Ammon's horn (tissue), 1 donor: ENCODE data around the gene CRACR2A.

Experiments used
- DNase-seq: peaks from one replicate; pipeline ENCODE4 v3.0.0-alpha.2; 2016; ENCODE audit warnings: low spot score

Gene CRACR2A

DNA sequence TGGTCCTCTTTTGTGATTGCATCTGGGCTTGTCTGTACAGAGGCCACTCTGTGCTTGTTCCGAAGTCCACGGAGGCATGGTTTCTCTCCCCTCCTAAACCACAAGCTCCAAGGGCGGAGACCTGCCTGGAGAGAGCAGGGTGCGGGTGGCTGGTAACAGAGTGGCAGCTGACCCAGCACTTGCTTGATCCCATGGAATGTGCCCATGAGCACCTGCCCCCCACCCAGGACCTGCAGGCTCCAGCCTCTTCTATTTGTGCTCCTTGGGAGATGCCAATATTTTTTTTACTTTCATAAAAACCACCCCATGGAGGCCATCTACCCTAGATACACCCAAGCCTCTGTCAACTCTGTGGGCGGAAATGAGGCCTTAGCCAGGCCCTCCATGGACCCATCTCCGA is 157.2 kb downstream of the CRACR2A start:
- DNase-seq, result no peak

DNA sequence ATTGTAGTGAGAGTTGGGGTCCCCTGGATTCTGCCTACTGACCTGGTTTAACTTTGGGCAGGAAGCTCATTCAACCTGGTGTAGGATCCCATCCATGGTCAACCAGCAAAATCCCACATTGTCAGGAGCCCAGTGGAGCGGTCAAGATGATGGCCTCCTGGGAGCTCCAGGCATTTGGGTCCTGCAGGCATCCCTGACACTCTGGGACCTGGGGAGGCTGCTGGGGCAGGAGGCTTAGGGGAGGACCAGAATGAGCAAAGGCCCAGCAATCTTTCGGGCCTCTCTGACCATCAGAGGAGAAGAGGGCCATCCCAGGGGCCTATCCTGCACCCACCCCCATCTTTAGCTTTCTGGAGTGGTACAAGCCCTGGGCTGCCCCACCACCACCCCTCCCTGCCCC is 157.9 kb downstream of the CRACR2A start:
- no peak for DNase-seq

DNA sequence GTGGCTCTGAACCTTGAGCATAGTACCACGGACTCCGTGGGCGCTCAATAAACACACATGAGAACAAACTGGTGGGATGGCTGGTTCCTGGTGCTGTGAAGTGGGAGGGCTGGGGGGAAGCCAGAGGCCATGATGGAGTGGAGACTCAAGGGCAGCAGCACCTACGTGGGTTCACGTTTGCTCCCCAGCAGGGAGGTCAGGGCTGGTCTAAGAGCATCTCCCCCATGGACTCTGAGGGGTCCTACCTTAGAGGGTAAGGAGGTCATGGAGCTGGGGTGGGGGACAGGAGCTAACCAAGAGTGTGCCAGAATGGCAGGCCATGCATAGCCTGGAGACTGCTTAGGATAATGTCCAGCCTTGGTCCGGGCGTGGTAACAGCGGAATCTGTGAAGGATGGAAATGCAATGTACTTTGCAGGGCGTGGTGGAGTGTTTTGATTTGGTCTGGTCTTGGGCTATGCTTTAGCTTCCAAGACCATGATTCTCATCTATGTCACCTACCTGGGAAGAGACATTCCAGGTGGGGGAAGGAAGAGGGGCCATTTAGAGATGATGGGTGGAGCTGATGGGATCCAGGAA is 158.9 kb downstream of the CRACR2A start:
- DNase-seq, result no peak

DNA sequence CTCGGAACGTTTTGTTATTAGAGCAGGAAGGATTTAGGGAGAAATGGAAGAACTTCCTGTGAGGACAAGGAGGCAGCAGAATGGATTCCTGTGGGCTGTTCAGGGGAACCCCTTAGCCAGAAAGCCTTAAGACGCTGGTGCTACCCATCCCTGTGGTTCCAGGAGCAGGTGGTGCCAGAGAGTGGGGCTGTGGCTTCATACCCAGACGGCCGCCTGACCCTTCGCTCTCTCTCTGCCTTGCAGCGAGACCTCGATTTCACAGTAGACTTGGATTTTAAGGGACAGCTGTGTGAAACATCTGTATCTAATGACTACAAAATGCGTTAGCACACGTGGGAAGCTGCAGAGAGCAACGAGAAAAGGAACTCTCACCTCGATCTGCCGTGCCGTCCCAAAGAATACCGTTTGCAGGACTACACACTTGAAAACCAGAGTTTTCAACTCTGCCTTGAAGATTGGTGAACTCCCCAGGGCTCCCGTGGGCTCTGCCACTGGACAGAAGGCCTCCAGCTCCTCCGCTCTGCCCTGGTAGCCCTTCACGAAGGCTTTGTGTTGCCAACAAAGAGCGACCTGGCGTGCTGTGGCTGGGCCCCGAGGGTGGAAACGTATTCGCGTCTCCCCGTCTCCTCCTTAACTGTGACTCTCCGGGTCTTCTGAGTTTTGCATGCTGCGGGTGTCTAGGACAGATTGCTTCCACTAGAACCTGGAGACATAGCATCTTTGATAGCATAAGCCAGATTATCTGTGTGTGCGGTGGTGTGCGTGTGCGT is 159.9 kb downstream of the CRACR2A start:
- no peak for DNase-seq

DNA sequence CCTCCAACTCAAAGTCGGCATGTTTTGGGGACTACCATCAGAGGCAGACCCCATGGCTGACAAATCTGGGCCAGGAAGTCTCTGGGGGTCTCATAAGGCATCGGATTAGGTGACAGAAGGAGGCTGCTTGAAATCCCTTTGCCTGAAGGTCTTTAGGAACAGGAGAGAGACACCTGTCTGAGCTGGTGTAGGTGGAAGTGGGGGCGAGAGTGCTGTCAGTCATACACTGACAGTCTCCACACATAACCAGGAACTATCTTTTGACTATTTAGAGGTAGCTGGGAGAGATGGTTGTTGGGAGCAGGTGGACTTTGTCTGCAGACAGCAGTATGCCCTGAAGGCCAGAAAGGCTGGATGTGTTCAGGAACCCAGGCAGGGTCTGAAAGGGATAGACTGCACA is 163.2 kb downstream of the CRACR2A start:
- DNase-seq, result no peak

DNA sequence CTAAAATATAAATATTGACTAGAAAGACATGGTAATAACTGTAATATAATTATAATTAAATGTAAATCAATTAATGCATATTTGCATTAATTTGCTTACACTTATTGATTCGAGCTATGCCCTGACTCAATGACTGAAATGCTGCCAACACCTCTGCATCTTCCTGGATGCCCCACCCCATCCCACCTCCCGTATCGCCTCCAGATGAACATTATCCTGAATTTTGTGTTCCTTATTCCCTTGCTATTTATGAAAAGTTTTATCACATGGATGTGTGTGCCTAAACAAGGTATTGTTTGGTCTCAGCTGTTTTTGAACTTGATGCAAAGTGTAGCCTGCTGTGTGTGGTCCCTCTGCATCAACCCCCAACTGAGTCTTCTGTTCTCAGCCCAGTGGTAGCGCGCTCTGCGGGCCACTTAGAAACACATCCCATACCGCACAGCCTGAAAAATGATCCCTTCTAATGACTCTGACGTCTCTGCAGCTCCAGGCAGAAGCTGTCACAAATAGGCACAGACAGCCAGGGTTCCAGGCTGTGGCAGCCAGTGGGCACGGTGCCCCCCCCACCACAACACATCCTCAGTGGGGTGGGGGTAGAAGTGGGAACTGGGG is 165.4 kb downstream of the CRACR2A start:
- DNase-seq, result no peak

DNA sequence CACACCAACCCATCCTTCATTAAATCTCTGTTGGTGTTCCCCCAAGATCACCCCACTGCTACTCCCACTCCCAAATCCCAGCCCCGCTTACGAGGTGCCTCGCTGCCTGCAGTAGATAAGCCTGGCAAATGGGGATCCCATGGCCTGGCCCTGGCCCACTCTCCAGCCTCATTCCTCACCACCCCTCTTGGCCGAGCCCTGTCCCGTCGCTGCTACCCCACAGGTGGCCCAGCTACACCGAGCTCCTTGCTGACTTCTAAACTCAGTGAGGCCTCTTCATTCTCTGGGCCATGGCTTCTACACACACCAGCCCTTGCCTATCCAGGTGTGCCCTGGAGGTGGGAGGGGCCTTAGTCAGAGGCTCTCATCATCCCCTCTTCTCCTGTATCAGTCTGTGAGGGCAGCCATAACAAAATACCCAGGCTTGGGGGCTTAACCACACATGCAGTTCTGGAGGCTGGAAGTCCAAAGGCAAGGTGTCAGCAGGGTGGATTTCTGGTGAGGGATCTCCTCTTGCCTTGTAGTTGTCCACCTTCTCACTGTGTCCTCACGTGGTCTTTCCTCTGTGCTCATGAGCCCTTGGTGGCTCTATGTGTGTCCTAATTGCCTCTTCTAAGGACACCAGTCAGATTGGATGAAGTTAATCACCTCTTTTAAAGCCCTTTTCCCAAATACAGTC is 169.1 kb downstream of the CRACR2A start:
- no peak for DNase-seq

DNA sequence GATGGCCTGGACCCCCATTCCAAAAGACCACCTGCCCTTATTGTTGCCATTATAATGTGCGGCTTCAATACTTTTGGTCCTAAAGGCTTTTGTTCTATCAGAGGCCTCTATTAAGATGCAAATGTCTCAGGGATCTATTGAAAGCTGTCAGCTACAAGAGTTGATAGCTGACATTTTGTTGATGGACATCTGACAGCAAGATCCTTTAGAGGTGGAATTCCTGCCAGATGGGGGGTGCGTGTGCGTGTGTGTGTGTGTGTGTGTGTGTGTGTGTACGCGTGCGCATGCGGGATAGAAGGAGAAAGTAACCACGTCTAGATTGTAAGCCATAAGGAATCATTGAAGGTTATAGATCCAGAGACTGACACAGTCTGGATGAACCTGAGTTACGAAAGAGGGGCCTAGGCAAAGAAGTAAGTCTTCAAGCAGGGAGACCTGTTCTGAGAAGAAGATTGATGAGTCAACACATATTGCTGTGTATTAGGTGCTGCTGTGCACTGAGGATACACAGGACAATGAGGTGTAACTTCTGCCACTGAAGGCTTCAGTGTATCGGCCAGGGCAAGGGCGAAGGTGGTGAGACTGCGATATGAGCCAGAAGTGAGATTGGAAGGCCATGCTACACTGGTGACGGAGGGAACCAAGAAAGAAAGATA is 172.7 kb downstream of the CRACR2A start:
- no peak for DNase-seq

DNA sequence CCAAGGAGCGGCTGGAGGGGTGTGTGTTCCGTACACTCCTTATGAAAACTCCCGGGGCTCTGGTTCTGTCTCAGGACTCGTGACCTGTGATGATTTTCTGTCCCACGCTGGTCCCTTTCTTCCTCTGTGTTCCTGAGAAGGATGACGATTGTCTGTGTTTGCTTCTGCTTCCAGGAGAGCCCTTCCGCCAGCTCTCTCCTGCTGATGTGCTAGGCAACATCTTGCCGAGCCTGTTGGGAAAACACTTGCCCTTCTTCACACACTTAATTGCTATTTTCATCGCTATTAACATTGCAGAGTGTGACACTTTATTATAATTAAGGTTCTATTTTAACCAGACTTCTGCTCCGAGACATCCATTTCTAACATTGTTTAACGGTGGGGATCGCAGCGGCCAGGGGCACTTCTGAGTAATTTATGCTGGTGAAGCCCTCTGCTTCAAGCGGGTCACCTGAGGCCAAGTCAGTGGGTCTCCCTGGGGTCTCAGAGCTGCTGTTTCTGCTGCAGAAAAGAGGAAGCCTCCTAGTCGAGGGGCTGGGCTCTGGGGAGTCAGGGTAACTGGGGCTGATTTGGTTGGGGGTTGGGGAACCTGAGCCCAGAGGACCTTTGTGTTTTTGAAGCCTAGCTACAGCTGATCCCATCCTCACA is 173.3 kb downstream of the CRACR2A start:
- no peak for DNase-seq

DNA sequence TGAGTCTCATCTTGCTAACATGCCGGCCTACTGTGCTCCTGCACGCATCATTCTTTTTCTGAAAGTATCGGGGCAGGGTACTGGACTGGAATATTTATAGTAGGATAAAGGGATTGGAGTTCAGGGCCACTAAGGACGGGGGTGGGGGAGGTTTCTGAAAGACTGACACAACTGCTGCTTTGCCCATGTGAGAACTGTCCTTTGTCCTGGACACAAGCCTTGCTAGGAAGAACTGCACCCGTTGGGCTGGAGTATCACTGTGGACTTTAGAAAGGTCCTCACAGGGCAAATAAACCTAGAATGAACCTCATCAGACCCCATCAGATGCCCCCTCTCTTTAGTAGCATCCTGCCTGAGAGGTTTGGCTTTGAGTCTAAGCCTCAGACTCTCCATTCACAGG is 174.4 kb downstream of the CRACR2A start:
- no peak for DNase-seq

DNA sequence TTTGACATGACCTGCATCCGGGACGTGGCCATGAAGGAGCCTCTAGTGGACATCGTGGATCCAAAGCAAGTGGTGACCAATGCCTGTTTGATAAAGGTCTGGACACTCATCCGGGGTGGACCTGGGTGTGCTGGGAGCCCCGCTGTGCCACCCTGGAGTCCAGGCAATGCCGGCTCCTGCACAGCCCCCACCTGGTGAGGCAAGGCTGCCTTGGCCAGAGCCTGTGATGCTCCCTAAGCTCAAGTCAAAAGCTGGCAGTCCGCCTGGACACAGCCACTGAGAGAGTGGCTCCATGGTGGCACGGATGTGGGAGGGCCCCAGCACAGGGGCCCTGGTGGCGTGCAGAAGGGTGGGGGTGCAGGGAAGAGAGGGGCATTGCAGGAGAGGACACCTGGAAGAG is 176.0 kb downstream of the CRACR2A start:
- no peak for DNase-seq

DNA sequence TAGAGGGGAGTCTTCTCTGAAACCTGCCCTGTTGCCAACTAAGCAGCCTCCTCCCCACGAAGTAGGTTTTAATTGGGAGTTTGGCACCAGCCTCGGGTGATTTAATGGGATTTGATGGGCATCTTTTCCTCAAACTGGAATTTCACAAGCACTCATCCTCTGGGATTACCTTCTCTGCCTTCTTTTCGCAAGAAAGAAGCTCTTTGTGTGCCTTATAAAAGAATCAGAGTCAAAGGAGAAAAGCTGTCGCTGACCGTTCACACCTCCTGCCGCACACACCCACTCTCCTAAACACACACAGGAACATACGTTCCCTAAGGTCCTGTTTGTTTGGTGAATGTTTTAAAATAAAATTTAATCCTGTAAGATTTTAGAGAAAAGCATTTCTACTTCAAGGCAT is 177.9 kb downstream of the CRACR2A start:
- no peak for DNase-seq

DNA sequence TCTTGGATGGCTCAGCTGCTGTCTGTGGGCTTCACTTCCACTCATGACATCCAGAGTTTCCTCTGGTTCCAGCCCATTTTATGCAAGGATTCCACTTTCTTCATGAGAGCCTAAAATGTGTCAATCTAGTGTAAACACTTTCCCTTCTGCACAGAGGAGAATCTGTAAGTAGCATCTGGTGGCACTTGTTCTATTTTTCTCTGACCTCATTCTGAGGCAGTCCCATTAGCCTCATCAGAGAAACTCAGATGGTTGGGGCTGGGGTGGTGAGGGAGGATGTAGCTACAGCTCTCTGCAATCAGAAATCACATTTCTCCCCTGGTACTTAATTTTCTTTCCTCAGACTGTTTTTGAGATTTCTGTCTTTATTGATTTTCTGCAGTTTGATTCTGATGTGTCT is 180.3 kb downstream of the CRACR2A start:
- DNase-seq, result no peak

DNA sequence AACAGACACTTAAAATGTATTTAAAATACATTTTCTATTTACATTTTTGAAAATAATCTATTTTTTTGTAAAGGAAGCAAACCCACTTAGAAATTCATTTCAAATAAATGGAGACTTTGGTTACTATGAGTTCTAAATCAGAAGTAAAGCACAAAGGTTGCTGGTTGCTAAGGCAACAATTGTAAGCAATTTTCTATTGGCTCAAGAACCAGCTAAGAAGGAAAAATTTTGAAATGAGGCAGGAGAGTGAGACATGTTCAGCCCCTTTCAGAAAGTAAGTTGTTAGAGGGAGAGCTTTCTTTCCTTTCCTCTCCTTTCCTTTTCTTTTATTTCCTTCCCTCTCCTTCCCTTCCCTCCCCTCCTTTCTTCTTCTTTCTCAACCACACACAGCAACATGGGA is 181.2 kb downstream of the CRACR2A start:
- no peak for DNase-seq

DNA sequence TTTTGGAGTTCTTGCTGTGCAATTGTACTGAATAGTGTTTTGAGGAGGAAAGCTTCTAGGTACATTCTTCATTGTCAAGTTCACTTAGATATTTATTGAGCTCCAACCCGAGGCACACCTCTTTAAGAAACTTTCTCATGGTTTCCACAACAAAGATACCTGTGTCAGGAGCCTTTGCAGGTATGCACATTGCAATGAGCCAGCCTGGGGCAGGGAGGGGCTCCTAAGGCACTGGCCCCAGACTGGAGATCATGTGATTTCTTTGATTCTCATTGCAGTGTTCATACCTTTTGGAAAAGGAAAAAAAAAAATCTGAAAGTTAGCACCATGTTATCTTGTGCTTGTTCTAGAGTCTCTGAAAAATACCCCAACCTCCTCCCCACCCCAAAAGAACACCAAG is 181.6 kb downstream of the CRACR2A start:
- DNase-seq, result no peak

DNA sequence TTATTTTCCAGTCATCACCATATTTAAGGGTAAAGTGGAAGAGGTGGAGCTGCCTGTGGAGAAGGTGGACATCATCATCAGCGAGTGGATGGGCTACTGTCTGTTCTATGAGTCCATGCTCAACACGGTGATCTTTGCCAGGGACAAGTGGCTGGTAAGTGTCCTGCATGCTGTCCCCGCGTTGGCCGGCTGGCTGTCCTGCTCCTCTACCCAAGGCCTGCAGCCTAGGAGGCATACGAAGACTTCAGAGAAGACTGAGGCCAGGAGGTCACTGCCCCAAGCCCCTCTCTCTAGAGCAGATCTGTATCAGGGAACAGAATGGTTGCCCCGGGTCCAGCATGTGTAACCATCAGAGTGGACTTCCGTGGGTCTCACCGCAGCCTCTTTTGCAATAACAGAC is 184.2 kb downstream of the CRACR2A start:
- no peak for DNase-seq

DNA sequence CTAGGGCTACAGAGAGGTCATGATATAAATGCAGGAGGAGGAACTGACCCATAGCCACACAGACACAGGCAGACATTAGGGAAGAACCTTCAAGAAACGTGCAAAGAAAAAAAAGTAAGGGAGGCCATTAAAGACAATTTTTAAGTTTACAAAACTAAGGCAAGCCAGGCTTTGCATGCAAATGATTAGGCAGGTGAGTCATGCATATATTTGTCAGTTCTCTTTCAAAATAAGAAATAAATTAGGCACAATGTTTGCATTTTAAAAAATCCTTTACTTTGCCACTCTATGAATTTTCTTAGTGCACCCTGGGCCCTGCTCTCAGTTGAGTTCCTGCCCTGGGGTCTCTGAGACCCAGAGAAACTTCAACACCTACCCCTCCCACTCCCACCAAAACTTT is 186.9 kb downstream of the CRACR2A start:
- no peak for DNase-seq
